ENCODE results near the gene WASF3. TPM values are rescaled to one million over a fixed set of nuclear protein-coding genes. Genes with fewer than 3 reads are reported as not detected.

The WASF3 gene
- total RNA-seq, 1 donor from 2014 or later, result 25.8 TPM

DNA sequence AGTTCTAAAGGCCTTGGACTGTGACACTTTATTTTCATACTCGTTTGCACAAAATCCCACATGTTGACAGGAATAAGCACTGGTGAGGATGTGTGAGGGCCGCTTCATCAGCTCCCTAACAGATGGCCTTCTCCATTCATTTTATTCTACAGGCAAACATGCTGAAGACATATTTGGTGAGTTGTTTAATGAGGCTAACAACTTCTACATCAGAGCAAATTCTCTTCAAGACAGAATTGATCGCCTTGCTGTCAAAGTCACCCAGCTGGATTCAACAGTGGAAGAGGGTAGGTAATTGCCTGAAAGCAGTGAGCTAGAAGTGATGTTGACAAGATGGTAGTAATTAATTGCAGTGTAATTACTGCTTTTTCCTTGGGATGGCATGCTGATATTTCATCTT, 107.4 kb downstream of the WASF3 start:
- Mint-ChIP-seq H3K4me3 (ENCODE audit: unreplicated experiment) (no peak overlapping the region), H3K9me3 (ENCODE audit: unreplicated experiment) (no peaks in the 10 kb centered on the region), H3K4me1 (ENCODE audit: low read depth, unreplicated experiment) (peaks cover 2% of the 10 kb centered on the region), H3K36me3 (ENCODE audit: low read depth, unreplicated experiment) (peaks cover 3% of the 10 kb centered on the region), H3K27me3 (ENCODE audit: low read depth, unreplicated experiment) (no peaks in the 10 kb centered on the region), H3K27ac (ENCODE audit: unreplicated experiment) (no peak overlapping the region)
- no peaks in the 10 kb centered on the region for H3K27me3 ChIP-seq (ENCODE audit: insufficient read depth, low read length)
- H3K27ac ChIP-seq (ENCODE audit: low read depth, low read length), result no peak overlapping the region
- no peak overlapping the region for H3K9ac ChIP-seq (ENCODE audit: low read length)
- TF ChIP-seq, protein P1, sequence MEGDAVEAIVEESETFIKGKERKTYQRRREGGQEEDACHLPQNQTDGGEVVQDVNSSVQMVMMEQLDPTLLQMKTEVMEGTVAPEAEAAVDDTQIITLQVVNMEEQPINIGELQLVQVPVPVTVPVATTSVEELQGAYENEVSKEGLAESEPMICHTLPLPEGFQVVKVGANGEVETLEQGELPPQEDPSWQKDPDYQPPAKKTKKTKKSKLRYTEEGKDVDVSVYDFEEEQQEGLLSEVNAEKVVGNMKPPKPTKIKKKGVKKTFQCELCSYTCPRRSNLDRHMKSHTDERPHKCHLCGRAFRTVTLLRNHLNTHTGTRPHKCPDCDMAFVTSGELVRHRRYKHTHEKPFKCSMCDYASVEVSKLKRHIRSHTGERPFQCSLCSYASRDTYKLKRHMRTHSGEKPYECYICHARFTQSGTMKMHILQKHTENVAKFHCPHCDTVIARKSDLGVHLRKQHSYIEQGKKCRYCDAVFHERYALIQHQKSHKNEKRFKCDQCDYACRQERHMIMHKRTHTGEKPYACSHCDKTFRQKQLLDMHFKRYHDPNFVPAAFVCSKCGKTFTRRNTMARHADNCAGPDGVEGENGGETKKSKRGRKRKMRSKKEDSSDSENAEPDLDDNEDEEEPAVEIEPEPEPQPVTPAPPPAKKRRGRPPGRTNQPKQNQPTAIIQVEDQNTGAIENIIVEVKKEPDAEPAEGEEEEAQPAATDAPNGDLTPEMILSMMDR (IDR thresholded peaks at IDR 0.05; ENCODE audit: insufficient read depth, low read depth, low read length), result no peak
- no peak for TF ChIP-seq EZH2 (IDR thresholded peaks at IDR 0.05; ENCODE audit: insufficient read depth, low read length)
- no peak overlapping the region for H3K4me3 ChIP-seq (ENCODE audit: insufficient read depth, low read depth, low read length)
- H3K79me2 ChIP-seq (ENCODE audit: insufficient read depth, low read length), result no peaks in the 10 kb centered on the region
- no peak overlapping the region for H3K4me2 ChIP-seq (ENCODE audit: low read length)
- DNase-seq (ENCODE audit: low read depth) (no peak), FAIRE-seq (no peak)
- no peaks in the 10 kb centered on the region for H3K36me3 ChIP-seq (ENCODE audit: insufficient read depth, low read length)
- no peaks in the 10 kb centered on the region for H3K9me3 ChIP-seq (ENCODE audit: insufficient read depth, low read depth, low read length)
- no peak overlapping the region for H2AFZ ChIP-seq (ENCODE audit: low read depth, low read length)
- no peaks in the 10 kb centered on the region for H3K4me1 ChIP-seq (ENCODE audit: insufficient read depth, low read length)
- H4K20me1 ChIP-seq (ENCODE audit: insufficient read depth, low read length), result peaks cover 8% of the 10 kb centered on the region

DNA sequence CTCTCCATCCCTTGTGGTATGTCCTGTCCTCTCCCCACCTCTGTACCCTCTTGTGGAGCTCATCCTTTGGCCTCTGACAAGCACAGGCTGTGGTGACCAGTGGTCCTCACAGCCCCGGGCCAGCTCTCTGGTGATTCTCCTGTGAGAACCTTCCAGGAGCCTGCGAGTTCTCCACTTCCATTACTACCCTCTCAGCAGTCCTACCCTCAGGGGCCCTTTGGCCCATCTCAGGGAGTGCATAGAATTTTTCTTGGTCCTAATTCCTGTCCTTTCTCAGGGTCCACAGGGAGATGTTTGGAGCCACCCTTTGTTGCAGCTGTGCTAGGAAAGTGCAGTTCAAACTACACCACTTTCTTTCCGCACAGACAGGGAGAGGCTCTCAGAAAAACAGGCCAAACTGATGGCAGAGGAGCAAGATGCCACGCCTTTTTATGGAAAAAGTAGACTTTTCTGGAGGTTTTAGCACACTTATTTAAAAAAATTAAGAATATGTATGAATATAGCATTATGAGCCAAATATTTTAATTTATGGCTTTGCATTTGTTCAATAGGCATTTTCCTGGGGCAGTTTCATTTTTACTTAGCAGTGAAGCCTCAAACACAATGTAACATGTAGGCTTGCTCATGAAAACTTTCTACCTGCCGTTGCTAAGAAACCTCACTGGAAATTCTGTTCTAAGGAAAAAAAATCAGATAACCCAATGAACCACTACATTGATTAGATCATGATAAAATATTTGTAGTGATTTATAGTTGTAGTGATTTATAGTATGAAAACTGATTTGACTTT, 111.1 kb downstream of the WASF3 start:
- Mint-ChIP-seq H3K27me3 (ENCODE audit: low read depth, unreplicated experiment) (no peaks in the 10 kb centered on the region), H3K4me3 (ENCODE audit: unreplicated experiment) (no peak overlapping the region), H3K36me3 (ENCODE audit: low read depth, unreplicated experiment) (peaks cover 4% of the 10 kb centered on the region), H3K4me1 (ENCODE audit: low read depth, unreplicated experiment) (peaks cover 2% of the 10 kb centered on the region), H3K9me3 (ENCODE audit: unreplicated experiment) (no peaks in the 10 kb centered on the region), H3K27ac (ENCODE audit: unreplicated experiment) (no peak overlapping the region)
- no peaks in the 10 kb centered on the region for H3K36me3 ChIP-seq (ENCODE audit: insufficient read depth, low read length)
- no peak overlapping the region for H3K9ac ChIP-seq (ENCODE audit: low read length)
- H2AFZ ChIP-seq (ENCODE audit: low read depth, low read length), result no peak overlapping the region
- H3K9me3 ChIP-seq (ENCODE audit: insufficient read depth, low read depth, low read length), result no peaks in the 10 kb centered on the region
- H3K4me3 ChIP-seq (ENCODE audit: insufficient read depth, low read depth, low read length), result no peak overlapping the region
- H3K27me3 ChIP-seq (ENCODE audit: insufficient read depth, low read length), result no peaks in the 10 kb centered on the region
- H4K20me1 ChIP-seq (ENCODE audit: insufficient read depth, low read length), result peaks cover 4% of the 10 kb centered on the region
- H3K27ac ChIP-seq (ENCODE audit: low read depth, low read length), result no peak overlapping the region
- FAIRE-seq (no peak), DNase-seq (ENCODE audit: low read depth) (no peak)
- no peaks in the 10 kb centered on the region for H3K4me1 ChIP-seq (ENCODE audit: insufficient read depth, low read length)
- H3K4me2 ChIP-seq (ENCODE audit: low read length), result no peak overlapping the region
- no peaks in the 10 kb centered on the region for H3K79me2 ChIP-seq (ENCODE audit: insufficient read depth, low read length)
- TF ChIP-seq, protein P1 (IDR thresholded peaks at IDR 0.05; ENCODE audit: insufficient read depth, low read depth, low read length), result no peak
- TF ChIP-seq EZH2 (IDR thresholded peaks at IDR 0.05; ENCODE audit: insufficient read depth, low read length), result no peak

GRCh38 chr13:26673890-26674289, 116.4 kb downstream of the WASF3 start:
- H3K9me3 Mint-ChIP-seq (ENCODE audit: unreplicated experiment), result no peaks in the 10 kb centered on the region
- no peak overlapping the region for H3K4me3 ChIP-seq (ENCODE audit: insufficient read depth, low read depth, low read length)
- H3K27me3 Mint-ChIP-seq (ENCODE audit: low read depth, unreplicated experiment), result no peaks in the 10 kb centered on the region
- H2AFZ ChIP-seq (ENCODE audit: low read depth, low read length), result no peak overlapping the region
- no peaks in the 10 kb centered on the region for H3K4me1 ChIP-seq (ENCODE audit: insufficient read depth, low read length)
- no peaks in the 10 kb centered on the region for H3K79me2 ChIP-seq (ENCODE audit: insufficient read depth, low read length)
- no peaks in the 10 kb centered on the region for H3K4me1 Mint-ChIP-seq (ENCODE audit: low read depth, unreplicated experiment)
- DNase-seq (ENCODE audit: low read depth), result no peak
- no peak for TF ChIP-seq EZH2 (IDR thresholded peaks at IDR 0.05; ENCODE audit: insufficient read depth, low read length)
- TF ChIP-seq, protein P1 (IDR thresholded peaks at IDR 0.05; ENCODE audit: insufficient read depth, low read depth, low read length), result no peak
- H3K27ac ChIP-seq (ENCODE audit: low read depth, low read length), result no peak overlapping the region
- peaks cover 4% of the 10 kb centered on the region for H3K36me3 Mint-ChIP-seq (ENCODE audit: low read depth, unreplicated experiment)
- H3K9me3 ChIP-seq (ENCODE audit: insufficient read depth, low read depth, low read length), result no peaks in the 10 kb centered on the region
- no peaks in the 10 kb centered on the region for H3K36me3 ChIP-seq (ENCODE audit: insufficient read depth, low read length)
- H3K4me3 Mint-ChIP-seq (ENCODE audit: unreplicated experiment), result no peak overlapping the region
- no peak overlapping the region for H3K9ac ChIP-seq (ENCODE audit: low read length)
- no peak overlapping the region for H3K27ac Mint-ChIP-seq (ENCODE audit: unreplicated experiment)
- FAIRE-seq, result no peak
- H3K4me2 ChIP-seq (ENCODE audit: low read length), result no peak overlapping the region
- no peaks in the 10 kb centered on the region for H4K20me1 ChIP-seq (ENCODE audit: insufficient read depth, low read length)
- no peaks in the 10 kb centered on the region for H3K27me3 ChIP-seq (ENCODE audit: insufficient read depth, low read length)
